ENCODE results near the gene AKAP6. TPM values are rescaled to one million over a fixed set of nuclear protein-coding genes. Genes with fewer than 3 reads are reported as not detected.
A peak's percentile ranks its signal among the peaks of the same experiment; 100 is the strongest.

AKAP6 gene
- polyA plus RNA-seq, 2 donors = 1.5 to 1.6 TPM

DNA sequence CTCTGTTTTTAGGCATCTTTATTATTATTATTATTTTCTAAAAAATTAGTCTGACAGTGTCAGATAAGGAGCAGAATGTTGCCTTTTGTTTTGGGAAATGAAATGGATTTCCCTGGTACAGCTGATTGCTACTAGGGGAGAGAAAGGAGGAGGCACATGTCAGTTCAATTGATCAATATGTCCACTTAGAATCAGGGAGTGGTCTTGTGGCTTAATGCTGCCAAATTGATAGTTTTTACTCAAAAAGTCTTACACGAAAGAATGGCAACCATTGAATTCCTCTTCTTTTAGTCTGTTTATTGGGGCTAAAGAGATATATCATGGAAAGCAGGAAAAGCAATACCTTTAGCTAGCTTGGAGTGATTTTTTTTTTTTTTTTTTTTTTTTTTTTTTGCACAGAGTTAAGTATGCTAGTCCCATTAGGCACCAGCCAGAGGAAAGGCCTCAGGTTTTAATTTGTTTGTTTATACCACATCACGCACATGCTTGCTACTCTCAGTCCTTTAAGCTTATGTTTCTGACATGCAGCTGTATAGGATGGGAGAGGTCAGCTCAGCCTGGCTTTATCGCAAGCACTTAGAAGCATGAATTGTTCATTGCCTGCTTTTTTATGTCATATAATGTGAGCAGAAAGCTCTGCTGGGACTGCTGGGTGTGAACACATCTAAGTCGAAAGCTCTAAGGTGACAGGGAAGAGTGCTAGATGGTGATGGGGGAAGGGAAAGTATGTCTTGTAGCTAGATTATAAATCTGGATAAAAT lies 1.4 kb downstream of the AKAP6 start:
- no peak overlapping the region for H3K4me3 ChIP-seq (ENCODE audit: low read depth in 1 of 2, low read length in 2 of 2)
- no peaks in the 10 kb centered on the region for H3K36me3 ChIP-seq (ENCODE audit: control insufficient read depth in 2 of 2, insufficient read depth in 2 of 2, low read length in 1 of 2)
- H3K9me3 ChIP-seq (ENCODE audit: control insufficient read depth in 2 of 2, insufficient read depth in 1 of 2, low read depth in 1 of 2, low read length in 1 of 2) = no peaks in the 10 kb centered on the region
- 62 to 66% methylated on average over 4 of the region's 4 CpGs for WGBS, 2 donors
- no peaks in the 10 kb centered on the region for H3K27me3 ChIP-seq (ENCODE audit: control insufficient read depth in 1 of 2, insufficient read depth in 2 of 2, low read length in 2 of 2)
- no peaks in the 10 kb centered on the region for H3K4me1 ChIP-seq (ENCODE audit: control insufficient read depth in 2 of 2, insufficient read depth in 2 of 2, low read length in 1 of 2)
- no peak overlapping the region for H3K27ac ChIP-seq (ENCODE audit: low read depth in 2 of 2, low read length in 1 of 2)

DNA sequence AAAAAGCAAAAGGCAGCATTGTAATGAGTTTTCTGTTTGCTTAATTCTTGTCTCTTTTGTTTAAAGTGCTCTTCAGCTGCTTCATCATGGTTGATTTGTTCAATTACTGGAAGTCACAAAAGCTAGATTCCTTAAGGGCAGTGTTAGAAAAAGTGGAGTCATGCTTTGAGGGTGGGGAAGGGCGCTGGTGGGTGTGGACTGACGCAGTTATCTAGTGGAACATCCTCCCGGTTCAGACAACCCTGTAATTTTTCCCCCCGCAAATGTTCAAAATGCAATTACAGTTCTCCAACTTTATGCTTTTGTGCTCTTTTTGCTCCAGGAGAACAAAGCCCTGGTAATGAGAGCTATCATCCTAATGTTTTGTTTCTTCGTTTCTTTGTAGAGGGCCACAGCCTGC lies 2.1 kb downstream of the AKAP6 start:
- H3K4me3 ChIP-seq (ENCODE audit: low read depth in 1 of 2, low read length in 2 of 2) = no peak overlapping the region
- 58 to 74% methylated on average over 5 of the region's 5 CpGs for WGBS, 2 donors
- no peaks in the 10 kb centered on the region for H3K9me3 ChIP-seq (ENCODE audit: control insufficient read depth in 2 of 2, insufficient read depth in 1 of 2, low read depth in 1 of 2, low read length in 1 of 2)
- H3K27ac ChIP-seq (ENCODE audit: low read depth in 2 of 2, low read length in 1 of 2) = no peak overlapping the region
- no peaks in the 10 kb centered on the region for H3K4me1 ChIP-seq (ENCODE audit: control insufficient read depth in 2 of 2, insufficient read depth in 2 of 2, low read length in 1 of 2)
- no peaks in the 10 kb centered on the region for H3K27me3 ChIP-seq (ENCODE audit: control insufficient read depth in 1 of 2, insufficient read depth in 2 of 2, low read length in 2 of 2)
- no peaks in the 10 kb centered on the region for H3K36me3 ChIP-seq (ENCODE audit: control insufficient read depth in 2 of 2, insufficient read depth in 2 of 2, low read length in 1 of 2)

DNA sequence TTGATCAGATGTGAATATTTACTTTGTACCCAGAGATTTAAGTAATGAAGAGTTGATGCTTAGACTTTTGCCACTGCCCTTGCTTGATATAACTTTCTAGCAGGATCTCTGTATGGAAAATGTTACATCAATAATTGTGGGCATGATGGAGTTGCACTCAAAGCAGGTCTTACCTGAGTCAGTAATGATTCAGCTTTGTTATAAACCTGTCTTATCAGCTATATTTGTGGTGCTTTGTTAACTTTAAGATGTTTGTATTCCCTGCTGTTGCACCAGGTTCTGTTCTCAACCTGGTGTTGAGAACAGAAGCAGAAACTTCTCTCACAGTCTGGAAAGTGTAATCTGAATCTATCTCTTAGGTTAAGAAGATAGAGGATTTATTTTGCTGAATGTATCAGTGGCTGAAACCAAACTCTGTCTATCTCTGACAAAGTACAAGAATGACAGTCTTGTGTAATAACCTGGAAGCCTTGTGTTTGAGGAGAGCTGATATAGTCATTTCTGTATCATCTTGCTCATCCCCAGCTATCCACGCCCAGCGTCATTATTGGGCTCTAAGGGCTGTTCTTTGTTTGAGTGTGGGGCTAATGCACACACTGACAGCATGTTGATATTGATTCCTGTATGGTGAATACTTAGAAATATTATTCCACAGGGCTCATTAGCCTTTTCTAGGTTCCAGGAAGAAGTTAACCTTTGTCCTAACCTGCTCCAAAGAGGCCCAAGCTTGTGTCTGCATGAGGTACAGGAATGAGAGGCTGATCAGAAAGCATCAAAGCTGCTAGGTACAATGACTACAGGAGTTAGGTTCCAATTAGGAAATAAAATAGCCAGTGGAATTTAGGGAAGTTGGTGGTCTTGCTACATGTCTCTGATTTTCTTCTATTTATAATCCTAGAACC lies 3.6 kb downstream of the AKAP6 start:
- Histone ChIP-seq H3K9me3 (ENCODE audit: control insufficient read depth in 2 of 2, insufficient read depth in 1 of 2, low read depth in 1 of 2, low read length in 1 of 2) (no peaks in the 10 kb centered on the region), H3K27ac (ENCODE audit: low read depth in 2 of 2, low read length in 1 of 2) (peak overlapping the region in 1 of 2 donors; percentile 7), H3K27me3 (ENCODE audit: control insufficient read depth in 1 of 2, insufficient read depth in 2 of 2, low read length in 2 of 2) (no peaks in the 10 kb centered on the region), H3K4me3 (ENCODE audit: low read depth in 1 of 2, low read length in 2 of 2) (no peak overlapping the region), H3K36me3 (ENCODE audit: control insufficient read depth in 2 of 2, insufficient read depth in 2 of 2, low read length in 1 of 2) (no peaks in the 10 kb centered on the region), H3K4me1 (ENCODE audit: control insufficient read depth in 2 of 2, insufficient read depth in 2 of 2, low read length in 1 of 2) (no peaks in the 10 kb centered on the region)
- 51 to 58% methylated on average over 2 of the region's 2 CpGs for WGBS, 2 donors

DNA sequence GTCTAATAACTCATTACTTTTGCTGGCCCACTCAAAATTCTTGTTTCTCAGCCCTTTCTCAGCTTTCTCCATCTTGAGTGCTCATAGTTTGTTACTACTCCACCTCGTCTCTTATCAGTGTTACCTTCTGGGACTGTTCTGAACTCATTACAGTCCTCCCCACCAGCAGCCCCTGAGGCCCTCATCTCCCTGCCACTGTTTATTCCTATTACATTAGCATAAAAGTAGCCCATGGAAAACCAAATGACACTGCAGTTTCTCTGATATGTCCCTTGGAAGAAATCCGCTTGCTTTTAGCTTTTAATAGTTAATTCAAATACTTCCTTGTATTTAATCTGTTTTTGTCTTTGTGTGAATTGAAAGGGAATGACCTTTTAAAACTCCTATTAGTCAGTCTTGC lies 7.6 kb downstream of the AKAP6 start:
- Histone ChIP-seq H3K4me1 (ENCODE audit: control insufficient read depth in 2 of 2, insufficient read depth in 2 of 2, low read length in 1 of 2) (no peaks in the 10 kb centered on the region), H3K9me3 (ENCODE audit: control insufficient read depth in 2 of 2, insufficient read depth in 1 of 2, low read depth in 1 of 2, low read length in 1 of 2) (no peaks in the 10 kb centered on the region), H3K27me3 (ENCODE audit: control insufficient read depth in 1 of 2, insufficient read depth in 2 of 2, low read length in 2 of 2) (no peaks in the 10 kb centered on the region), H3K4me3 (ENCODE audit: low read depth in 1 of 2, low read length in 2 of 2) (no peak overlapping the region), H3K36me3 (ENCODE audit: control insufficient read depth in 2 of 2, insufficient read depth in 2 of 2, low read length in 1 of 2) (no peaks in the 10 kb centered on the region), H3K27ac (ENCODE audit: low read depth in 2 of 2, low read length in 1 of 2) (no peak overlapping the region)
- 86% methylated on average over 2 of the region's 2 CpGs for WGBS, 2 donors

DNA sequence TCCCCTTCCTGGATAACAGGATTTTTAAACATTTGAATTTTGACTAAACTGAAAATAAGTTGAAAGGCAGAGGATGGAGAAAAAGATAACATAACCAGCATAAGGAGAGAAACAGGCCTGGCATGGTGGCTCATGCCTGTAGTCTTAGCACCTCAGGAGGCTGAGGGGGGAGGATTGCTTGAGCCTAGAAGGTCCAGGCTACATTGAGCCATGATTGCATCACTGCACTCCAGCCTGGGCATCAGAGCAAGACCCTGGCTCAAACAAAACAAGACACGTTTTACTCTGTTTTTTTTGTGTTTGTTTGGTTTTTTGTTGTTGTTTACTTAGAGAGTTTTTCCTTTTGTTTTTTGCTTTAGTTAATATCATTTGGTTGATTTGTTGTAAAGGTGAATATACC lies 8.7 kb downstream of the AKAP6 start:
- Histone ChIP-seq H3K9me3 (ENCODE audit: control insufficient read depth in 2 of 2, insufficient read depth in 1 of 2, low read depth in 1 of 2, low read length in 1 of 2) (no peaks in the 10 kb centered on the region), H3K4me1 (ENCODE audit: control insufficient read depth in 2 of 2, insufficient read depth in 2 of 2, low read length in 1 of 2) (no peaks in the 10 kb centered on the region), H3K36me3 (ENCODE audit: control insufficient read depth in 2 of 2, insufficient read depth in 2 of 2, low read length in 1 of 2) (no peaks in the 10 kb centered on the region), H3K4me3 (ENCODE audit: low read depth in 1 of 2, low read length in 2 of 2) (no peak overlapping the region), H3K27me3 (ENCODE audit: control insufficient read depth in 1 of 2, insufficient read depth in 2 of 2, low read length in 2 of 2) (no peaks in the 10 kb centered on the region), H3K27ac (ENCODE audit: low read depth in 2 of 2, low read length in 1 of 2) (no peak overlapping the region)
- WGBS, 2 donors = 85 to 86% methylated on average over 1 of the region's 1 CpG

DNA sequence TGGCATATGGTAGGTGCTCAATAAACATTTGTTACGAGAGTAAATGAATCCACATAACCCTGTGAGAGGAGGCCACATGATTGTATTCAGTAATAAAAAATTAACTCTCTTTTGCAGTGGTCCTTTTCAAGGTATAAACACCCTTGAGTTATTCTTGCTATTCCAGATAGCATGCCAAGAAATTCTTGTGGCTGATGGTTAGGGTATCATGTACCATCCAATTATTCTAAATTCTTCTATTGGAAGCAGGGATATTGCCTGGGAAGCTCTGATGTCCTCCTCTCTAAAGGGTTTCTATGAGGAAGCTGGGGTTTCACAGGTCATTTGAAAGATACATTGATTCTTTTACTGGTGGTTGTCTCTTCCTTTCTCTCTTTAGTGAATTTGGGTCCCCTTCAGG lies 10.1 kb downstream of the AKAP6 start:
- Histone ChIP-seq H3K4me1 (ENCODE audit: control insufficient read depth in 2 of 2, insufficient read depth in 2 of 2, low read length in 1 of 2) (no peaks in the 10 kb centered on the region), H3K4me3 (ENCODE audit: low read depth in 1 of 2, low read length in 2 of 2) (no peak overlapping the region), H3K27ac (ENCODE audit: low read depth in 2 of 2, low read length in 1 of 2) (no peak overlapping the region), H3K9me3 (ENCODE audit: control insufficient read depth in 2 of 2, insufficient read depth in 1 of 2, low read depth in 1 of 2, low read length in 1 of 2) (no peaks in the 10 kb centered on the region), H3K36me3 (ENCODE audit: control insufficient read depth in 2 of 2, insufficient read depth in 2 of 2, low read length in 1 of 2) (no peaks in the 10 kb centered on the region), H3K27me3 (ENCODE audit: control insufficient read depth in 1 of 2, insufficient read depth in 2 of 2, low read length in 2 of 2) (no peaks in the 10 kb centered on the region)
- WGBS, 2 donors = 79 to 82% methylated on average over 1 of the region's 1 CpG

DNA sequence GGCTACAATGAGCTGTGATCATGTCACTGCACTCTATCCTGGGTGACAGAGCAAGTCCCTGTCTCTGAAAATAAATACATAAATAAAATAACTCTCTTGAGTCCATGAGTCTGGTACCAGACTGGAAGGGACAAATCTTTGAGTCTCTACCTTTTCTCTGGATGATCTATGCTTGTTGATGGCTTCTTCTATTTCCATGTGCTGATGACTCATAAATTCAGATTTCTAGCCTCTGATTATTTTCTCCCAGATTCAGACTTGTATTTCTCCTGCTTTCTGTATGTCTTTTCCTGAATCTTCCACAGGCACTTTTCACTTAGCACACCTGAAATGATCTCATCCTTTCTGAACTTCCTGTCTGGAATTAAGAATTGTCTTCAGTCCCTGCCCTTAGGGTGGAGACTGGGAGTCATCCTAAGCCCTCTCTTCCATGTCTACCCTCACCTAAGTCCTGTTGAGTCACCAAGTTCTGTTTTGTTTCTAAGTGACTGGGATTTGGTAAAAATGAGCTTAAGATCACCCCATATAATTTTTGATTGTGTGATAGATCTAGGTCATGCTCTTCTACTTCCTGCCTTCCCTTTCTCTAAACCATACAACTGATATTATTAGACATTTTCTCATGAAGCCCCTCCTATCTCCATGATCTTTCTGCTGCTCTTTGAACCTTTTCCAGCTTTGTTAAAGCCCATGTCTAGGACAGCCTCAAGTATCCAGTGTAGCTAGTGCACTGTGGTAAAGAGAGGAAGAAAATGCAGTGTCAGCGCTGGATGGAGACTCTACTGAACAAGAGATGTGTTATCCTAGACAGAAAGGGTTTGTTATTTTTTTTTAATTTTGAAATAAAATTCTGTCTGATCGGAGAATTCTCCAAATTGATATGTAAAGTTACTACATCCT lies 13.1 kb downstream of the AKAP6 start:
- no peaks in the 10 kb centered on the region for H3K36me3 ChIP-seq (ENCODE audit: control insufficient read depth in 2 of 2, insufficient read depth in 2 of 2, low read length in 1 of 2)
- WGBS, 2 donors = 97% methylated on average over 2 of the region's 2 CpGs
- no peaks in the 10 kb centered on the region for H3K4me1 ChIP-seq (ENCODE audit: control insufficient read depth in 2 of 2, insufficient read depth in 2 of 2, low read length in 1 of 2)
- H3K27ac ChIP-seq (ENCODE audit: low read depth in 2 of 2, low read length in 1 of 2) = no peak overlapping the region
- H3K9me3 ChIP-seq (ENCODE audit: control insufficient read depth in 2 of 2, insufficient read depth in 1 of 2, low read depth in 1 of 2, low read length in 1 of 2) = no peaks in the 10 kb centered on the region
- H3K27me3 ChIP-seq (ENCODE audit: control insufficient read depth in 1 of 2, insufficient read depth in 2 of 2, low read length in 2 of 2) = no peaks in the 10 kb centered on the region
- H3K4me3 ChIP-seq (ENCODE audit: low read depth in 1 of 2, low read length in 2 of 2) = no peak overlapping the region

DNA sequence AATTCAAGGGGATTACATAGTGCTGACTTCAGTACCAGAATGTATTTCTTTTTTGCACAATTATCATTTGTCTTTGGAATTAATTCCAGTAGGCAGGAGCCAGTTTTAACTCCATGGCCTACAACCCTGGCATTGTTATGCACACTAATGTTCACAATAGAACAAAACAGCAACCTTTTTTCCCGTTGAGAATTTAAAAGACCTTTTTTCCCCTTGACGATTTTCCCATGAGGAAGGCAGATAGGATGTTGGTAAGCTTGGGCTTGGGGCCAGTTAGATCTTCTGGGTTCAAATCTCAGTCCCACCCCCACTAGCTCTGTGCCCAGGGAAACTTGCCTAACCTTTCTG lies 13.7 kb downstream of the AKAP6 start:
- no peak overlapping the region for H3K27ac ChIP-seq (ENCODE audit: low read depth in 2 of 2, low read length in 1 of 2)
- WGBS, 2 donors = 56 to 59% methylated on average over 2 of the region's 2 CpGs
- no peaks in the 10 kb centered on the region for H3K4me1 ChIP-seq (ENCODE audit: control insufficient read depth in 2 of 2, insufficient read depth in 2 of 2, low read length in 1 of 2)
- H3K36me3 ChIP-seq (ENCODE audit: control insufficient read depth in 2 of 2, insufficient read depth in 2 of 2, low read length in 1 of 2) = no peaks in the 10 kb centered on the region
- no peaks in the 10 kb centered on the region for H3K9me3 ChIP-seq (ENCODE audit: control insufficient read depth in 2 of 2, insufficient read depth in 1 of 2, low read depth in 1 of 2, low read length in 1 of 2)
- no peaks in the 10 kb centered on the region for H3K27me3 ChIP-seq (ENCODE audit: control insufficient read depth in 1 of 2, insufficient read depth in 2 of 2, low read length in 2 of 2)
- no peak overlapping the region for H3K4me3 ChIP-seq (ENCODE audit: low read depth in 1 of 2, low read length in 2 of 2)

DNA sequence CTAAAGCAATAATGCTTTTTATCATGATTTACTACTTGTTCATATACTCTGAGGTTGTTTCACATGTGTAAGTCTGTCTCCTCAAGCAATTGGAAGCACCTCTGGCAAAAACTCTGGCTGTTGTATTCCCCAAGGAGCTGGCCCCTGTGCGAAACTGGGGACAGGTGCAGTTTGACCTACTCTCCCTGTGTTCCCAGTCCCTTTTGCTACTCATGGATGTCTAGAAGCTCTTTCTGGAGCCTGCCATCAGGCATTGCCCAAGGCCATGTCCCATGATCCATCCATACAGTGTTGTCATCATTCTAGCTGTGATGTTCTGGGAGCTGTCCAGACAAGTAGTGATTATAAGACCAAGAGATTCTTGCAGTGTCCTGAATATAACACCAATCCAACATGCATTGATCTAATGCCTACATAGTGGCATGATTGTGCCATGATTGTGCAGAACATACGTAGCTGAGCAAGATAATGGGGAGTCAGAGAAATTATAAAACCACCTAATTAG lies 14.9 kb downstream of the AKAP6 start:
- no peaks in the 10 kb centered on the region for H3K9me3 ChIP-seq (ENCODE audit: control insufficient read depth in 2 of 2, insufficient read depth in 1 of 2, low read depth in 1 of 2, low read length in 1 of 2)
- no peaks in the 10 kb centered on the region for H3K4me1 ChIP-seq (ENCODE audit: control insufficient read depth in 2 of 2, insufficient read depth in 2 of 2, low read length in 1 of 2)
- no peaks in the 10 kb centered on the region for H3K27me3 ChIP-seq (ENCODE audit: control insufficient read depth in 1 of 2, insufficient read depth in 2 of 2, low read length in 2 of 2)
- no peak overlapping the region for H3K4me3 ChIP-seq (ENCODE audit: low read depth in 1 of 2, low read length in 2 of 2)
- no peak overlapping the region for H3K27ac ChIP-seq (ENCODE audit: low read depth in 2 of 2, low read length in 1 of 2)
- no peaks in the 10 kb centered on the region for H3K36me3 ChIP-seq (ENCODE audit: control insufficient read depth in 2 of 2, insufficient read depth in 2 of 2, low read length in 1 of 2)
- WGBS, 2 donors = 76 to 78% methylated on average over 2 of the region's 2 CpGs

Data from esophagus (tissue), 2 donors.